NCI-H128 (cell line): ENCODE results near the gene RERG.
A peak's percentile ranks its signal among the peaks of the same experiment; 100 is the strongest.

Source experiments
- DNase-seq: peaks from one replicate; lab custom pipeline; 2025; ENCODE audit not compliant: unreplicated experiment; lab: John Stamatoyannopoulos, UW

RERG gene

DNA sequence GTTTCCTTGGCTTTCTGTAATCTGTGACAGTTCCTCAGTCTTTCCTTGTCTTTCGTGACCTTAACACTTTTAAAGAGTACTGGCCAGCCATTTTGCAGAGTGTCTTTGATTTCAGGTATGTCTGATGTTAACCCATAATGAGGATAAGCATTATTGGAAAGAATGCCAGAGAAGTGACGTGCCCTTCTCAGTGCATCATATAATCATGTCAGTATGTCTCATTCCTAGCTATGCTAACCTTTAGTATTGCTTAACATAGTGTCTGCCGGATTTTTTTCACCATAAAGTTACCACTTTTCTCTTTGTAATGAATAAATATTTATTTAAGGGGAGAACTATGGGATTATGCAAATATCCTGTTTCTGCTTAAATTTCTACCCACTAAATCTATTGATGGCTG is 28.5 kb downstream of the RERG start:
- no peak for DNase-seq

DNA sequence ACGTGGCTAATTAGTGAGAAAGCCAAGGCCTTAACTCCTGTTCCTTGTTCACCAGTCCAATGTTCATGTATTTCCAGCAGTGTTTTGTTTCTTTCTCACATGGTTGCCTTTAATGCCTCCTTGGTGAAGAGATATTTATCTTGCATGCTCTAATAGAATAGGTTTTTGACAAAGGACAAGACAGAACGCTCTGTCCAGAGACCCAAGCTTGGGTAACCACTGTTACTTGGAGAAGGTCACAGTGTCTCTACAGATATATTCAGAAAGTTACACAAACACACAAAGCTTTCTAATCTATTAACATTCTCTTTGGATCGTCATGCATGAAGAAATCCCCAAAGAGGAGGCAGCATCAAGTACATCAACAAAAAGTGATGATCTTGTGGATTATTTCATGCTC is 33.1 kb downstream of the RERG start:
- no peak for DNase-seq

DNA sequence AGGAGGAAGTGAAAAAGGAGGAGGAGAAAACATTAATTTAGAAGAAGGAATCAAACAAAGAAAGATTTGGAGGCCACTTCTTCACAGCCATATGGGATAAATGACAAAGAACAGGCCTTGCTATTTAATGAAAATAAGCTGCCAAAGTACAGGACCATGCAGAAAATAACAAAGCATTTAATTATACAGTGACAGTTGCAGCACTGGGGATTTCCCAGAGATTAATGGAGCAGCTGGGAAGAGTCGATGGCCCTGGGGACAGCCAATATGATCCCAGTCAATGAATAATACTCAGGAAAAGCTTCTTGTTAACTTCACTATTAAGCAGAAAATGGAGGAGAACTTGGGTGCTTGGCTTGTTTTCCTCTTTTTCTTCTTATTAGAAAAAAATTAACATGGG is 34.6 kb downstream of the RERG start:
- no peak for DNase-seq

DNA sequence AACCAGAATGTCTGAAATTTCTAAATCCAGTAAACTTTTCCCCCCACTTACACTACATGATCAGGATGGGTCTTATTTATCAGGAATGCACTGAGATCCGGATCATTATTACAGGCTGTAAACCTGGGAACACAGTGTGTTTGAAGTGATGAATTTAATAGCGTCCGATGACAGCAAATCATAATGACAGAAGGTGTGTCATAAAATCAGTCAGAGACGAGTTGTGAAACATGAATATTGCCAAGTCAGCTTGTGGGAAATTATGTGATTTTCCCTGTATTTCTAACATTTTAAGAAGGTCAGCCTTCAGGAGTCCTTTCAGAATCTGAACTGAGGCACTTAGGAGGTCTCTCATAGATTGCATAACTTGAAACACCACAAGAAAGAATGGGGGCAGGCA is 36.7 kb downstream of the RERG start:
- DNase-seq, result no peak

DNA sequence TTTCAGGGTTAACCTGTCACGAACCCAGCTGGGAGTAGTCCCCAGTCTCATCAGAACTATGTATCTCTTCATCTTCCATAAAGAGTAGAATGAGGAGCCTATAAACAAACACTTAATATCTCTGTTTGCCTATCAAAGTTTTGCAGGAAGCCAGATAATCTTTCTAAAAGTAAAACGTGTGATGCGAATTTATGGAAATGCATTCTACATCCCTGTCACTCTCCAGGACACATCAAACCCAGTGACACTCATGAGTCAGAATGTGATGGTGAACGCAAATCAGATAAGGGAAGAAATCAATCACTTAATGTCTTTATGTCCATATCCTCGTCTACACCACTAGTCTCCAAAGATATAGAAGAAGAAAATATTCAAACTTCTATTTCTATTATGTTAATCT is 37.4 kb downstream of the RERG start:
- DNase-seq, result no peak

DNA sequence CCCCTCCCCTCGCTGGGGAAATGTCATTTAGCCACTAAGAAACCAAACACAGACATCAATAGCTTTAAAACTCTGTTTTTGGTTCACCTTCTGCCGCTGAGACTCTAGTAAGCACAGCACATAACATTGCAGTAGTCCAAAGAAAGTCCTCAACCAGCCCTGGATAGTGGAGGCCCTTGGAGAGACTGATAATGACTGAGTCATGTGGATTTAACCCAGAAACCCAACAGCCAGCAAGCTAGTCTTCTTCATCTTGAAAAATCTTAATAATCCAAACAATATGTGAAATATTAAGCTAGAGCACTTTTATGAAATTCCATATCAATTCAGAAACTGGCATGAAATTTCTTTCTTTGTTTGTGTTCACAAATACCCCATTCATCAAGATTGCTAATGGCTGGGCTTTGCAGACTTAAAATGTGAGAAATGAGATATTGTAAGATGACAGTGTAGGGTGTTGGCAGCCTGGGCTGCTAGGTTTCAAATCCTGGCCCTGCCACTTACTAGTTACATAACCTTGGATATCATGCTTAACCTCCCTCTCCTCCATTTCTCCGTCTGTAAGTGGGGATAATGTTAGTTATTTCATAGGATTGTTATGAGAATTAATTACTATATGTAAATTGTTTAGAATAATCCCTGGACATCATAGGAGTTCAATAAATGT is 40.1 kb downstream of the RERG start:
- no peak for DNase-seq

DNA sequence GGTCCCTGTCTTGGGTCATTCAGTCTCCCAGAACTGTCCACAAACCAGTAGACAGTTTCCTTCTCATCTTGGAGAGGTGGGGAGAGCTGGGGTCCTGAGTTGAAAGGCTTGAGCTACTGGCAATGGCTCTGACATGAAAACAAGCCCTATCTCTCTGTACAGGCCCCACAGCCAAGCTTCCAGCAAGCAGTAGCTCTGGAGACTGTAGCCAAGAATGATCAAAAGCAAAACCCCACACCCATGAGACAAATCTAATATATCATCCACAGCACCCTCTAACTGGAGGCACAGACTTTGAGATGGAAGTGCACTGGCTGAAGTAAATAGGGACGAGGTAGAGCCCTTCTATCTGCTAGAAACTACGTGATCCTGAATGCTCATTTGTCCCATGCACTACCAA is 40.9 kb downstream of the RERG start:
- DNase-seq, result no peak

DNA sequence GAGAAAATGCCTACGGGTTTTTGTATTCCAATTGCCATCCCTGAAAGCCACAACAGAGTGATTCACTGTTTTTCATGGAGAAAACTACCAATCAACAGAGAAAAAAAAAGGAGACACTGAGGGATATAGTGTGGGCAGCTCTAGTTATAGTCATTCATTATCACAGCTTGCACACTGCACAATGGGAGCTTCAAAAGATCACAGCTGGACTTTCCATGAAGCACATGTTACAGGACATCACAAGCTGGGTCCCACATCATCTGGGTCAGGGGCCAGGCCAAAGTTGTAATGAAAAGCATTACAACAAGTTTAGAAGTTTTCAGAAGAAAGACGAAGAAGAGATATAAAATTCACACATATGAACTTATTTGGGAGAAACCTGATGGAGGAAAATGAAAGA is 41.5 kb downstream of the RERG start:
- DNase-seq, result no peak

DNA sequence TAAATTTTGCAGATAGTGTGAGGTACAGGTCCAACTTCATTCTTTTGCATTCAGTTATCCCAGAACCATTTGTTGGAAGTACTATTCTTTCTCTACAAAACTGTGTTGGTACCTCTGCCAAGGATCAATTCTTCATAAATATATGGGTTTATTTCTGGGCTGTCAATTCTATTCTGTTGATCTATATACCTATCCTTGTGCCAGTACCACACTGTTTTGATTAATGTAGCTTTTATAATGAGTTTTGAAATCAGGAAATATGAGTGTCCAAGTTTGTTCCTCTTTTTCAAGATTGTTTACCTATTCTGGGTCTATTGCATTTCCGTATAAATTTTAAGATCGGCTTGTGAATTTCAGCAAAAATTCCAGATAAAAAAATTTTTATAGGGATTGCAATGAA is 48.1 kb downstream of the RERG start:
- DNase-seq, result no peak

DNA sequence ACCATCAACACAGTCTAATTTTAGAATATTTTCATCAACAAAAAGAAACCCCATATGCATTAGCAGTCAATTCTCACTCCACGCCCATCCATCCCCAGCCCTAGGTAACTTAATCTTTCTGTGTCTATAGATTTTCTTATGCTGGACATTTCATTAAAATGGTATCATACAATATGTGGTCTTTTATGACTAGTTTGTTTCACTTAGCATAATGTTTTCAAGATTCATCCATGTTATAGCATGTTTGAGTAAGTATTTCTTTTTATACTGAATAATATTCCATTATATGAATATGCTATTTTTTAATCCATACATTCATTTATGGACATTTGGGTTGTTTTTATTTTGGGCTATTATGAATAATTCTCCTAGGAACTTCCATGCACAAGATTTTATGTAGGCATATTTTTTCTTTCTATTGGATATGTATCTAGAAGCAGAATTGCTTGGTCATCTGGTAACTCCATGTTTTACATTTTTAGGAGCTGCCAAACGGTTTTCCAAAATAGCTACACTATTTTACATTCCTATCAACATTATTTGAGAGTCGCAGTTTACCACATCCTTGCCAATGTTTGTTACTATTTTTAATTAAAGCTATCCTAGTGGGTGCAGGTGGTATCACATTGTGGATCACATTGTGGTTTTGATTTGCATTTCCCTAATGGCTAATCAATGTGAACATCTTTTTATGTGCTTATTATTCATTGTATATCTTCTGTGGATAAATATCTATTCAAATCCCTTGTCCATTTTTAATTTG is 49.0 kb downstream of the RERG start:
- no peak for DNase-seq

DNA sequence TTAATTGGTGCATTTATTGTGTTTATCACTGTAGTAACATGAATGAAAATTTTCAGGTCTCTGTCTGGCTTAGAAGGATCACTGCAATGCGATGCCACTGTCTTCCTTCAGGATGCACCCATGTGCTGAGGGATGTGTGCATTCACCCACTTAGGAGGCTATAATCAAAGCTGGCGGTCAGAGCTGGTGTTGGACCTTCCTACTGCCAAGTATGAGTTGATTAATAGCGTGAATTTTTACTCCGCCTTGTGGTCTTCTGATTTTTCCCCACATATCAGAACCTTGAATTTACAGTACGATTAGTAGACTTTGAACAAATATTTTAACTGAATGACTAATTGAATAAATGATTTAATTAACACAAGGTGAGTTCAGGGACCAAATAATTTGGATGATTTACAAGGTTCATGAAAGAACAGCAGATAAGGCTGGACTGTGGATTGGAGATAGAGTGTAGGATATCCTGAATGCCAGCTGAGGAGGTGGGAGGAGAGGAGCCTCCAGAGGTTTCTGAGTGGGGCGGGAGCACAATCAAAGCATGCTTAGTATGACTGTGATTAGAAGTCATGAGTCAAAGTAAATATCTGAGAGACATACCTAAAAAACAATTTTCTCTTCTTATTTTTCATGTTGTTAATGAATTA is 50.1 kb downstream of the RERG start:
- DNase-seq, result no peak

DNA sequence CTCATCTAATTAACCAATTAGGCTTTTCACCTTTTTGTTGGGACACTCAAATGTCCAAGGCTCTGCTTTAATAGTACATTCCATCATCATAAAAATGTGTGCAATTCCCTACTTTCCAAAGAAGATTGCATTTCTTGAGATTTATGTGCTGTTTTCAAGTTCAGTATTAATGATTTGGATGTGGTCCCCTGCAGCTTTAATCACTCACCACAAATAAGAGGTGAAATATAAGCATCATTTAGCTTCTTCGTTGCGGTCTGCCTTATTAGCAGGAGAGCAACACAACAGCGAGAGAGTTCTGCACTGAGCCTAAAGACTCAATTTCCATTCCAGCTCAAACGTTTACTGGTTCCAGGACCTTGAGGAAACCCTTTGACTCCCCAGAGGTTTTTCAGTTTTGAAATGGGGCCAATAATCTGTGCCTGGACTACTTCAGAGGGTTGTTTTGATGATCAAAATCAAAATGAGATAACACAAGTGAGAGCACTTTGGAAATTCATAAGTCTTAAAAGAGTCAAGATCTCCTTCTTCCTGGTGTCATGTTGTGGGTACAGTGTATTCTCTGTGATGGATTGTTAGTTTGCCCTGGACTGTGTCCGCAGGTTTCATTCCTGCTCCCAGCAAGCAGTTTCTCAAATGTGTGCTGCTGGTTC is 53.1 kb downstream of the RERG start:
- no peak for DNase-seq

DNA sequence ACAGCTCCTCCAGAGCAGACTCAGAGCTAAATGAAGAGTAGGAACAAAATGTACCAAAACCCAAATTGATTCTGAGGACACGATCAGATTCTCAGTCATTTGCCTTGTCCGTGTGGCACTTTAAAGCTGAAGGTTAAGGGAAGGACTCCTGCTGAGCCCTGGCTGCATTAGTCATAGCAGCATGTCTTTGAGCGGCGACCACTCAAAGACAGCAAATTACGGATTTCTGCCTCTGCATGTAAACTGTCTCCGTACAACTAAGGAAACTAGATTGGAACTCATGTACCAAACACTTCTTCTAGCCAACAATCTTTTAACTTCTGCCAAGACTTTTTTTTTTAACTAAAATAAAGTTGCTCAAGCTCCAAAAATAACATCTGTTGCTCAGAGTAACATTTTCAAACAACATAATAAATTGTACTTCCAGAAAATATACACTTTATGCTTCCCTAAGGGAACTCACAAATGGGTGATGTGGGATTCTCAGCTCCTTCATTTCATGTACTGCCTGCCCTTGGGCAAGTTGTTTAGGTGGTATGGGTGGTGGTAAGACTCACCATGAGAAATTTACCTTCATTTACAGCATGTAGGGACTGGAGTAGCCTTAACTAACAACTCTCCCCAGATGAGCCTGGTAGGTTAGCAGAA is 56.1 kb downstream of the RERG start:
- DNase-seq, result no peak

DNA sequence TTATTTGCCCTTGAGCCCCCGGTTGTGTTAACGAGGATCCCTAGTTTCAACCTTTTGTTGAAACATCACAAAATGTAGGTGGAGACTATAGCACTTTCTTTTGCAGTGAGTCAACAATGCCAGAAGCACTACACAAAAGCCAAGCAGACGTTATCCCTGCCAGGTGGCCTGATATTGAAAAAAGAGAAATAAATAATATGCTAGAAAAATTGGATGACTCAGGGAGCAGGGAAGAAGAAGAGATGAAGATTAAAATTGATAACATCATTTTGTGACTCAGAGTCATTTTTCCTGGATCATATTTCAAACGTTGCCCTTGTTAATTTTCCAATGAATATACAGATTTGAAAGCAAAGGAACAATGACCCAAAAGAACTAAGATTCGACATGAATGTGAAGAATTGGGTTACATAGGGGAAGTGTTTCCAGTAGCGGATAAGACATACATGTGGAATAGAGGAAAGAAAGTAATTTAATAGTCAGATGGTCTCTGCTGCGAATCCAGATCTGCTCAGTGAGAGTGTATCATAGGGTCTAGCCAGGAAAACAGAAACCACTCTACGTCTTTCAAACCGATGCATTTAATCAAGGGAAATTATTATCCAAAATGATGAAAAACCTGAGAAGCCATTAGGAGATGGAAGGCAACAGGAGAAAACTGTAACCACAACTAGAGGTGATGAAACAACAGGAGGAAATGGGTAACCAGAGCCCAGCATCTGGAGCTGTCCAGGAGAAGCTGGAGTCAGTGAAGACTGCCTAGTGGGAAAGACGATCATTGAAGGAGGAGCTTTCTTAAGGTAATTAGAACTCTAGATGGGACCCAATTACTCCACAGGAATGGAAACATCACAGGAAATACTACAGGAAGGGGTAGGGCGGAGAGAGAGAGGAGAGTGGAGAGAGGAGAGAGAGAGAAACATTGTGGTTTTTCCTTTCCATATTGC is 57.9 kb downstream of the RERG start:
- no peak for DNase-seq

DNA sequence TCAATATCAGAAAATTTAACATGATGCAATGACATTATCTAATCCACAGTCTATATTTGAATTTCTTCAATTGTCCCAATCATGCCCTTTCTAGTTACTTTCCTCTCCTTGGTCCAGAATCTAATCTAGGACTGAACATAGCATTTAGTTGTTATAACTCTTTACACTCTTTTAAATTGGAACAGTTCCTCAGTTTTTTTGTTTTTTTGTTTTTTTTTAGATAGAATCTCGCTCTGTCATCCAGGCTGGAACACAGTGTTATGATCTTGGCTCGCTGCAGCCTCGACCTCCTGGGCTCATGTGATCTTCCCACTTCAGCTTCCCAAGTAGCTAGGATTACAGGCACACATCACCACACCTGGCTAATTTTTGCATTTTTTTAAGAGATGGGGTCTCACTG is 63.1 kb downstream of the RERG start:
- DNase-seq, result no peak

DNA sequence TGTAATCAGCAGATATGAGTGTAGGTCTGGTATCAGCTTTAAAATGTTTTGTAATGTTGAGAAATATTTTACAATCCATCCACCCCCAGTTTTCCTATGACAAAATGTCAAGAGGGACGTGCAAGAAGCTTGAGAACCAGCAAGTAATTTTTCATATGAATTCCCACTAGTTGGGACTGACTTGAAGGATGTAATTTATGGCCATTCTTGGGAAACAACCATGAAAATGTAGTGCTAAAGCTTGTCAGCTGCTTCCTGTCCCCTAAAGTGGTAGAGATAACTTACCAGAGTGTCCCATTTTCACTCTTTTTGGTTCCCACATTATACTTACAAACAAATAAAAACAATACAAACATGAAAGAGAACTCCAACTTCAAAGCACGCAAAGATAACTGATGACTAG is 63.9 kb downstream of the RERG start:
- DNase-seq, result no peak

DNA sequence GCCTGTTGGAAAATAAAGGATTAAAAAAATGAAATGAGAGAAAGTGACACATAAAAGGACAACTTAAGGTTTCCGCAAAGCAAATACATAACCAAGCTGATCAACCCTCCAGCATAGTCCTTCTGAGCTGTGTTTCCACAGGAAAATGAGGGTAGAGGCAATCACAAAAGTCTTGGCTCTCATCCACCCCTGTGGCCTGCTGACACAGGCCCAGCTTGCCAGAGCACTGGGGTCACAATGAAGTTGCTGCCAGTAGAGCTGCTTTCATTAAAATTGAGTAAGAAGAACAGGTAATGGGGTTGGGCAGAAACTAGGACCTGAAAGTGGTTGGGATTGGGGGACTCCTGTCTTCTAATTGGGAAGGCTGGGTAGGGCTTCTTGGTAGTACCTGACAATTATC is 65.9 kb downstream of the RERG start:
- peak; percentile 12 for DNase-seq

DNA sequence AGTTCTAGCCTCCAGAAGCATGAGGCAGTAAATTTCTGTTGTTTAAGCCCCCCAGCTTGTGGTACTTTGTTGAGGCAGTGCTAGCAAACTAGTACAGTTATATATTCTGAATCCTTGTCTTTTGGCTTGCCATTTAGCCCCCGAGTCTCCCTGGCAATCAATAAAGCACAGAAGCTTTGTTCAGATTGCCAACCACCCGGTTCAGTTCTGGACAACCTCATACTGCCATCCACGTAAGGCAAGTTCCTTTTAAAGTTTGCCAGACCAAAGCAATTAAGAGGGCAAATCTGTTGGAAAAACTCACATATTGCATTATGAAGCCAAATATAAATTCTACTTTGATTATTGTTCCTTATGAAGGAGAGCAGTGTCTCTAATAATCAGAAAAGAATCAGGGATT is 67.1 kb downstream of the RERG start:
- DNase-seq, result no peak

DNA sequence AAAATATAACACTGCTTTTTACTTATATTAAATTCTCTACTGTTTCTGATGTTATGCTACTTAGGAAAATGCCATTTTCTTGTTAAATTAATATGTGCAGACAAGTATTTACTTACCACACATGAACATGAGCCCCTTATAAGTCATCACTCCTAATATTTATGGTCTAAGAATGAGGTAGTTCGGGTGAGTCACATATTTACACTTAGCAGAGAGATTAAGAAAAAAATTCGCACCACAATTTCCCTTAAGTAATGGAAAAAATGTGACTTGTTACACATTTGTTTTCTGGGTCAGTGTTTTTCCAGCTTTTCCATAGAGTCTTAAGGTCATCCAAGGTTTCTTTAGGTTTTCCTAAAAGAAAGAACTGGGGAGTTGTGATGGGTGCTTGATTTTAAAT is 68.3 kb downstream of the RERG start:
- DNase-seq, result no peak

DNA sequence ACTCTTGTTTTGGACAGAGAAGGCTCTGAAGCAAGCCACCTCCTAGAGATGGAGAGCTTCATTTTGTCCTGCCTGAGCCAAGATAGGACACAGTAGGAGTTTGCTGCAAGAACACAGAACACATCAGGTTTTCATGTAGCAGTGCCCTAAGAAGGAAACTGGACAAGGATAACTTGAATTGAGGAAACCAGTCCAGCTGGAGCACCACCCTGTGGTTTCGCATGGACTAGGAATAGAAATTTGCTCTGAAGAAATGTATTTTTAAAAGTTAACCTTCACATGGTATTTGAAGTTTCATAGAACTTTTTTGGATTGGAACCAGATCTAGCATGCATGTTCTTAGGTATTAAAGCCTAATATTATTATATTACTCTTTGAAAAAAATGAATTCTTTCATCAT is 68.8 kb downstream of the RERG start:
- no peak for DNase-seq
